Left lung (tissue), 10 donors: ENCODE data around the gene XXYLT1. TPM values are rescaled to one million over a fixed set of nuclear protein-coding genes. Genes with fewer than 3 reads are reported as not detected.

Source experiments
- ATAC-seq: fragments of 200-7000 bp; cut with Tn5 transposase; one replicate; pipeline ENCODE4 v1.9.1; 2020; ENCODE audit warnings: moderate library complexity
- DNase-seq, 4 donors: peaks; one replicate each; pipeline ENCODE4 v3.0.0-alpha.2; 2013 to 2020
- H3K27ac ChIP-seq, 2 donors: fragments of 200-600 bp; sonication (generic) in 1 of 2; one replicate each; pipeline versions ENCODE4 v1.5.0 to v1.8.0; 2020 to 2021
- H3K27me3 ChIP-seq, 2 donors: fragments of 200-600 bp; sonication (generic) in 1 of 2; one replicate each; pipeline versions ENCODE4 v1.5.0 to v1.8.0; 2020 to 2021
- H3K36me3 ChIP-seq, 2 donors: fragments of 200-600 bp; sonication (generic) in 1 of 2; one replicate each; pipeline versions ENCODE4 v1.5.0 to v1.8.0; 2020 to 2021
- H3K4me1 ChIP-seq, 2 donors: fragments of 200-600 bp; one replicate each; pipeline ENCODE4 v1.8.0; 2021
- H3K4me3 ChIP-seq, 2 donors: fragments of 200-600 bp; sonication (generic) in 1 of 2; one replicate each; pipeline versions ENCODE4 v1.5.0 to v1.8.0; 2020 to 2021; ENCODE audit warnings: mild to moderate bottlenecking in 1 of 2
- H3K9me3 ChIP-seq, 2 donors: fragments of 200-600 bp; sonication (generic) in 1 of 2; one replicate each; pipeline versions ENCODE4 v1.5.0 to v1.8.0; 2020 to 2021
- intact Hi-C, 2 donors: fragments of 100-400 bp; cut with DNase I; formaldehyde crosslinking; loops; one replicate each; pipeline versions ENCODE4 v1.11.2 to v1.14.2; 2022
- polyA plus RNA-seq, 6 donors: library from polyadenylated mRNA; unstranded; fragments of 120-200 nt; gene quantifications; one replicate each; pipeline ENCODE4 v1.2.1, GENCODE V29; 2013; ENCODE audit not compliant: insufficient read length in 6 of 6
- total RNA-seq, 2 donors: library from RNA; stranded (reverse); fragmentation: NEBNext Ultra II Directional; extraction: Animal tissue kit (Norgen Biotek cat#: 25700); gene quantifications; one replicate each; pipeline ENCODE4 v1.2.1, GENCODE V29; 2021
- TF ChIP-seq, protein P1 (sequence below), 2 donors: fragments of 200-600 bp; sonication (generic) in 1 of 2; IDR thresholded peaks; one replicate each; pipeline versions ENCODE4 v1.5.0 to v1.8.0; 2021; ENCODE audit warnings: antibody characterized with exemption in 2 of 2
- donor health status: DM: no; HTN: yes; CAD: no.
- donor health status: DM: no; HTN: no; CAD: no.

The XXYLT1 gene
- total and polyA plus RNA-seq, 8 donors: 11.3 to 31.1 (median 25.5) TPM

DNA sequence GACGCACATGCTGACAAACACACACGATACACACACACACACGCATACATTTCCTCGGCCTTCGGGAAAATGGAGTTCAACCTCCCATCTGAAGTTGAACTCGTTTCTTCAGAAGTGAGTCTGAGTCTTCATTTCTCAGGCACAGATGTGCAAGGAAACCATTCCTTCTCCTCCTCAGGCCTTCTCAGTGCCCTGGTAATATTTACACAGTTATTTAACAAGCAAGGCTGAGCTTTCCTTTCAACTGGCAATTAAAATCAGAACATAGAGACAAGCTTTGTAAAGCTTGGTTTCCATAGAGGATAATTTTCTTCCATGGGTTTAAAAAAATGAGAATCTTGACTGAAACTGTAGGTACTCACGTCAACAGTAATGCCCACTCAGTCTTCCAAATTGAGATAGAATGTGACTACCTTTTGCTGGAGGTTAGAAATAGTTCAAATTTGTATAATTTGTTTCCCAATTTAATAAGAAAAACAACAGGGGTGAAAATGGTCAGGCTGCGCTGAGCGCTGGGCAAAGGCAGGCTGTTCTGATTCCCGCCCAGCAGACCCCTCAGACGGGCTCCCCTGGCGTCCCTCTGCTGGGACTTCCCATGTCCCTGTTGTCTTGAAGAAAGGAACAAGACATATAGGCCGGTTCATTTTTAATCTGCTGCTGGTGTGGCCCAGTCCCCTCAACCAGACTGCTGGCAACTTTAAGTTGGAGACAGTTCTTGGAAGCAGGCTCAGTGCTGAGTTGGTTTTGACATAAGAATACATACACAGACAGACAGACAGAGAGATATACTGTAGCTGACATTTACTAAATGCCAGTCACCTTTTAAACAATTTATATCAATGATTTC is 174.3 kb downstream of the XXYLT1 start:
- ATAC-seq (no peak), DNase-seq (no peak)
- H3K27ac ChIP-seq: no peak overlapping the region
- intact Hi-C loops: no loop called here
- no peaks in the 10 kb centered on the region for H3K36me3 ChIP-seq
- H3K27me3 ChIP-seq: no peaks in the 10 kb centered on the region
- peaks cover 0 to 26% of the 10 kb centered on the region in 2 donors for H3K4me1 ChIP-seq
- TF ChIP-seq, protein P1, sequence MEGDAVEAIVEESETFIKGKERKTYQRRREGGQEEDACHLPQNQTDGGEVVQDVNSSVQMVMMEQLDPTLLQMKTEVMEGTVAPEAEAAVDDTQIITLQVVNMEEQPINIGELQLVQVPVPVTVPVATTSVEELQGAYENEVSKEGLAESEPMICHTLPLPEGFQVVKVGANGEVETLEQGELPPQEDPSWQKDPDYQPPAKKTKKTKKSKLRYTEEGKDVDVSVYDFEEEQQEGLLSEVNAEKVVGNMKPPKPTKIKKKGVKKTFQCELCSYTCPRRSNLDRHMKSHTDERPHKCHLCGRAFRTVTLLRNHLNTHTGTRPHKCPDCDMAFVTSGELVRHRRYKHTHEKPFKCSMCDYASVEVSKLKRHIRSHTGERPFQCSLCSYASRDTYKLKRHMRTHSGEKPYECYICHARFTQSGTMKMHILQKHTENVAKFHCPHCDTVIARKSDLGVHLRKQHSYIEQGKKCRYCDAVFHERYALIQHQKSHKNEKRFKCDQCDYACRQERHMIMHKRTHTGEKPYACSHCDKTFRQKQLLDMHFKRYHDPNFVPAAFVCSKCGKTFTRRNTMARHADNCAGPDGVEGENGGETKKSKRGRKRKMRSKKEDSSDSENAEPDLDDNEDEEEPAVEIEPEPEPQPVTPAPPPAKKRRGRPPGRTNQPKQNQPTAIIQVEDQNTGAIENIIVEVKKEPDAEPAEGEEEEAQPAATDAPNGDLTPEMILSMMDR (IDR thresholded peaks at IDR 0.05): no peak
- no peak overlapping the region for H3K4me3 ChIP-seq
- H3K9me3 ChIP-seq: no peaks in the 10 kb centered on the region

DNA sequence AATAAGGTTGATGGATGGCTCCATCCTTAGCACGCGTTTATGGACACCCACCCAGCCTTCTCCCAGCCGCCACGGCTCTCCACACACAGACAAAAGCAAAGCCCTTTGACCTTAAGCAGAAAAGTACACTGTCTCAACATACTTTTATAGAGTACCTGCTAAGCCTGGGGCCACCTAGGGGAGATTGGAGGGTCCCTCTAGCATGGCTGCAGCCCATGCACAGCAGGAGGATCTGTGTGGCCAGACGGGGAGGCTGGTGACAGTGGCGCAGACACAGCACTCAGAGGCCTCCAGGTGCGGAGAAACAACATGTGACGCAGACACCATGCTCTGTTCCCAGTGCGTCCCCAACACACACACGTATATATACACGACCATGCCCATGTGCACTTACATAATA is 174.9 kb downstream of the XXYLT1 start:
- Histone ChIP-seq H3K4me1 (peaks cover 0 to 22% of the 10 kb centered on the region in 2 donors), H3K36me3 (no peaks in the 10 kb centered on the region), H3K27ac (no peak overlapping the region), H3K4me3 (no peak overlapping the region), H3K27me3 (no peaks in the 10 kb centered on the region), H3K9me3 (no peaks in the 10 kb centered on the region)
- no peak for ATAC-seq
- peak in 1 of 4 donors; percentile 25 for DNase-seq
- intact Hi-C loops: no loop called here
- TF ChIP-seq, protein P1 (IDR thresholded peaks at IDR 0.05): no peak

GRCh38 chr3:195095704-195096036 is 175.3 kb downstream of the XXYLT1 start:
- intact Hi-C loops: no loop called here
- TF ChIP-seq, protein P1 (IDR thresholded peaks at IDR 0.05): no peak
- H3K9me3 ChIP-seq: no peaks in the 10 kb centered on the region
- peaks cover 0 to 18% of the 10 kb centered on the region in 2 donors for H3K4me1 ChIP-seq
- H3K27ac ChIP-seq: no peak overlapping the region
- no peaks in the 10 kb centered on the region for H3K27me3 ChIP-seq
- no peaks in the 10 kb centered on the region for H3K36me3 ChIP-seq
- no peak for ATAC-seq
- no peak overlapping the region for H3K4me3 ChIP-seq
- DNase-seq: peak in 1 of 4 donors; percentile 14

DNA sequence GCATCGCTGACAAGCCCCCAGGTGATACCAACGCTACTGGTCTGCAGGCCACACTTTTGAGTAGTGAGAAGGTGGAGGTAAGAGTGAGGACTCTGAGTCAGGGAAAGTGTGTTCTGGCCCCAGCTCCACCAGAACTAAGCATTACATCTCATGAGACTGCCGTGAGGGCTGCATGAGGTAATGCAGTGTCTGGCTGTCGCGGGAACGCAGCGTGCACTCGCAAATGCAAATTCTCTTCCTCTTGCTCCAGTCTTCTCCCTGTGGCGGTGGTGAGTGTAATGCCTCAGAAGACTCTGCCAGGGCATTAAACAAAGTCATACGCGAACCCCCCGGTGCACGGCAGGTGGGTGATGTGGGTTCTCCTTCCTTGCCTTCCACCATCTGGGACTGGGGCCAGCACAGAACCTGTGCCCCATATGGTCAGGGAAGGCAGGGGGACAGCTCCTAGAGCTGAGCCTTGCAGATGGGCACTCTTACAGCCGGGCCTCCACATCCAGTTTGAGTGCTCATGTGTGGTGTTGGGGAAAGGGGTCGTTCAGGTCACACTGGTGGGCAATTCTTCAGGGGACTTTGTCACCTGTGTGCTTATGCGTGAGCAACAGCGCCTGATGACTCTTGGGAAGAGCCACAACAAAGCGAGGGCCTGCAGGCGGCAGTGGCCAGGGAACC is 175.8 kb downstream of the XXYLT1 start:
- H3K27ac ChIP-seq: no peak overlapping the region
- H3K4me3 ChIP-seq: no peak overlapping the region
- no peaks in the 10 kb centered on the region for H3K36me3 ChIP-seq
- no peak for ATAC-seq
- no peaks in the 10 kb centered on the region for H3K9me3 ChIP-seq
- H3K4me1 ChIP-seq: peaks cover 0 to 13% of the 10 kb centered on the region in 2 donors
- peak in 2 of 4 donors; percentile 22 to 28 for DNase-seq
- H3K27me3 ChIP-seq: no peaks in the 10 kb centered on the region
- TF ChIP-seq, protein P1 (IDR thresholded peaks at IDR 0.05): no peak
- intact Hi-C loops: no loop called here

DNA sequence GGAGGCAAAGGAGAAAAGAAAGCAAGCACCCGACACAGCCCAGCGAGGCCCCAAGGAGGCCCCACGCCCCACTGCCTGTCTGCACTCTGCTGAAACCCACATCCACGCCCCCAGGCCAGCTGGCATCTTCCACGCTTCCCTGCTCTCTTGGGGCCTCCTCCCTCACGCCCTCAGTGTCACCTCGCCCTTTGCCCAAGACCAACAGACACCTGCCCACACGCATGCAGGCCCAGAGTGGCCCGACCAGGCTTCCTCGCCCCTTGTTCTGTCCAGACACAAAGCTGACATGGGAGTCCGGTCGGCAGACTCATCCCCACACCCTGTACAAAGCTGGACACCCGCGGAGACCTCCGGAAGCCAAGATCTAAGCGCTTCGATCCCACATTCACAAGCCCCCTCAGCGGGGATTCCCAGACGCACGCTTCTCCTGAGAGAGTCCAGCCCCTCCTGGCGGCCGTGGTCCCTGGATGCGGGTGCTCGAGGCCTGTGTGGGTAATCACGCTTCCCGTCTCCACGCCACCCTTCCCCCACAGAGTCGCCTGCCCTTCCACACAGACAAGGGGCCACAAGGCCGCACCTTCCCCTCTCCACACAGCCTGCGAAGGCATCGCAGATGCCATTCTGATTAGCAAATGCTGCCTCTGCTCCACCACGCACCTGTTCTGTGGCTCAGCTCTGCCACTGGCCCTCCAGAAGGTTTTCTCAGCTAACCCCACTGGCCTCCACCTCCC is 176.6 kb downstream of the XXYLT1 start:
- TF ChIP-seq, protein P1 (IDR thresholded peaks at IDR 0.05): no peak
- no peak overlapping the region for H3K27ac ChIP-seq
- H3K36me3 ChIP-seq: no peaks in the 10 kb centered on the region
- intact Hi-C loops: no loop called here
- peaks cover 0 to 6% of the 10 kb centered on the region in 2 donors for H3K4me1 ChIP-seq
- no peaks in the 10 kb centered on the region for H3K27me3 ChIP-seq
- H3K4me3 ChIP-seq: no peak overlapping the region
- no peaks in the 10 kb centered on the region for H3K9me3 ChIP-seq
- DNase-seq (peak in 1 of 4 donors; percentile 31), ATAC-seq (no peak)
